RWPE2 (cell line): ENCODE results near the gene NPLOC4.
A peak's percentile ranks its signal among the peaks of the same experiment; 100 is the strongest.

Source experiments
- ATAC-seq: fragments of 200-7000 bp; cut with Tn5 transposase; 3 replicates; pipeline ENCODE4 v1.9.1; 2021; ENCODE audit warnings: low read depth
- DNase-seq: peaks from one replicate; pipeline ENCODE4 v3.0.0-alpha.2; 2020; ENCODE audit warnings: low spot score
- H3K27ac ChIP-seq: fragments of 450-650 bp; 2 replicates; pipeline ENCODE4 v1.5.1; 2017; ENCODE audit warnings: mild to moderate bottlenecking; ENCODE audit not compliant: poor library complexity, severe bottlenecking
- H3K27me3 ChIP-seq: fragments of 250-450 bp; sonication (Bioruptor Pico); 2 replicates; pipeline ENCODE4 v1.5.1; 2021; ENCODE audit warnings: mild to moderate bottlenecking, moderate library complexity; ENCODE audit not compliant: insufficient read depth, poor library complexity, severe bottlenecking
- H3K36me3 ChIP-seq: fragments of 250-450 bp; sonication (Bioruptor Pico); 2 replicates; pipeline ENCODE4 v1.5.1; 2020; ENCODE audit warnings: low read depth, mild to moderate bottlenecking, moderate library complexity
- H3K4me1 ChIP-seq: fragments of 250-450 bp; sonication (Bioruptor Pico); 2 replicates; pipeline ENCODE4 v1.5.1; 2021; ENCODE audit warnings: mild to moderate bottlenecking, moderate library complexity; ENCODE audit not compliant: insufficient read depth, poor library complexity, severe bottlenecking
- H3K4me3 ChIP-seq: fragments of 250-450 bp; sonication (Bioruptor Pico); 2 replicates; pipeline ENCODE4 v1.5.1; 2021; ENCODE audit warnings: mild to moderate bottlenecking, moderate library complexity; ENCODE audit not compliant: severe bottlenecking
- H3K9me3 ChIP-seq: fragments of 250-450 bp; sonication (Bioruptor Pico); 2 replicates; pipeline ENCODE4 v1.5.1; 2021; ENCODE audit warnings: mild to moderate bottlenecking, moderate library complexity; ENCODE audit not compliant: severe bottlenecking
- TF ChIP-seq, protein P1 (sequence below): fragments of 450-650 bp; IDR thresholded peaks from one replicate; pipeline ENCODE4 v1.5.1; 2017; ENCODE audit warnings: mild to moderate bottlenecking, moderate library complexity; ENCODE audit not compliant: poor library complexity, severe bottlenecking

NPLOC4 gene

DNA sequence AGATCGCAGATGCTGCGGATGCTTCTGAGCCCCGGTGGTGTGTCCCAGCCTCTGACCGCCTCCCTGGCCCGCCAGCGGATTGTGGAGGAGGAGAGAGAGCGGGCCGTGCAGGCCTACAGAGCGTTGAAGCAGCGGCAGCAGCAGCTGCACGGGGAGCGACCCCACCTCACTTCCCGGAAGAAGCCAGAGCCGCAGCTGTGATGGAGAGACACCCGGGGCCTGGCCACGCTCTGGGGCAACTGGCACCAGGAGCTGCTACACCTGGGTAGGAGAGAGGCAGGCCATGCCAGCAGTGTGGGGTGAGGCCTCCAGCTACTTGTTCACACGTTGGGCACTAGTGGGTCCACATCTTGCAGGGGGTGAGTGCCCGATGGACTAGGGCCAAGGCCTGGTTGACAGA is 35.6 kb upstream of the NPLOC4 start:
- H3K9me3 ChIP-seq = no peaks in the 10 kb centered on the region
- no peak overlapping the region for H3K4me3 ChIP-seq
- ATAC-seq (no peak), DNase-seq (peak; percentile 64)
- H3K27ac ChIP-seq = no peak overlapping the region
- H3K4me1 ChIP-seq = peaks cover 7% of the 10 kb centered on the region
- H3K27me3 ChIP-seq = no peaks in the 10 kb centered on the region
- TF ChIP-seq, protein P1, sequence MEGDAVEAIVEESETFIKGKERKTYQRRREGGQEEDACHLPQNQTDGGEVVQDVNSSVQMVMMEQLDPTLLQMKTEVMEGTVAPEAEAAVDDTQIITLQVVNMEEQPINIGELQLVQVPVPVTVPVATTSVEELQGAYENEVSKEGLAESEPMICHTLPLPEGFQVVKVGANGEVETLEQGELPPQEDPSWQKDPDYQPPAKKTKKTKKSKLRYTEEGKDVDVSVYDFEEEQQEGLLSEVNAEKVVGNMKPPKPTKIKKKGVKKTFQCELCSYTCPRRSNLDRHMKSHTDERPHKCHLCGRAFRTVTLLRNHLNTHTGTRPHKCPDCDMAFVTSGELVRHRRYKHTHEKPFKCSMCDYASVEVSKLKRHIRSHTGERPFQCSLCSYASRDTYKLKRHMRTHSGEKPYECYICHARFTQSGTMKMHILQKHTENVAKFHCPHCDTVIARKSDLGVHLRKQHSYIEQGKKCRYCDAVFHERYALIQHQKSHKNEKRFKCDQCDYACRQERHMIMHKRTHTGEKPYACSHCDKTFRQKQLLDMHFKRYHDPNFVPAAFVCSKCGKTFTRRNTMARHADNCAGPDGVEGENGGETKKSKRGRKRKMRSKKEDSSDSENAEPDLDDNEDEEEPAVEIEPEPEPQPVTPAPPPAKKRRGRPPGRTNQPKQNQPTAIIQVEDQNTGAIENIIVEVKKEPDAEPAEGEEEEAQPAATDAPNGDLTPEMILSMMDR = no peak
- peaks cover 70% of the 10 kb centered on the region for H3K36me3 ChIP-seq

DNA sequence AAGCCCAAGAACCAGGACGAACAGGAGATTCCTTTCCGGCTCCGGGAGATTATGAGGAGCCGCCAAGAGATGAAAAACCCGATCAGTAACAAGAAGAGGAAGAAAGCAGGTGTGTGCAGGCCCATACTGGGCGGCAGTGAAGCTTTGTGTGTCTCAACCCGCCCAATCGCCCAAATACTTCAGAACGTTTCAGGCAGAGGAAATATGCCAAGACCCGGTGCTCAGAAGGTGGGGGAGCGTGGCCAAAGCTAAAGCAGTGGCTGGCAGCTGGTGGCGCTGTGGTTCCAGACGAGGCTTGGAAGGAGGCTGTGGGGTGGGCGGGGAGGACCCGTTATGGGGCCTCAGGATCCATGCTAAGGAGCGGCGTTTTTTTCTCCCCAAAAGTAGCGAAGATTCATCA is 30.8 kb upstream of the NPLOC4 start:
- Histone ChIP-seq H3K36me3 (peaks cover 62% of the 10 kb centered on the region), H3K4me1 (peaks cover 10% of the 10 kb centered on the region), H3K27me3 (no peaks in the 10 kb centered on the region), H3K27ac (peak overlapping the region; percentile 75), H3K4me3 (peak overlapping the region; percentile 69), H3K9me3 (no peaks in the 10 kb centered on the region)
- ATAC-seq (no peak), DNase-seq (no peak)
- TF ChIP-seq, protein P1 = no peak

DNA sequence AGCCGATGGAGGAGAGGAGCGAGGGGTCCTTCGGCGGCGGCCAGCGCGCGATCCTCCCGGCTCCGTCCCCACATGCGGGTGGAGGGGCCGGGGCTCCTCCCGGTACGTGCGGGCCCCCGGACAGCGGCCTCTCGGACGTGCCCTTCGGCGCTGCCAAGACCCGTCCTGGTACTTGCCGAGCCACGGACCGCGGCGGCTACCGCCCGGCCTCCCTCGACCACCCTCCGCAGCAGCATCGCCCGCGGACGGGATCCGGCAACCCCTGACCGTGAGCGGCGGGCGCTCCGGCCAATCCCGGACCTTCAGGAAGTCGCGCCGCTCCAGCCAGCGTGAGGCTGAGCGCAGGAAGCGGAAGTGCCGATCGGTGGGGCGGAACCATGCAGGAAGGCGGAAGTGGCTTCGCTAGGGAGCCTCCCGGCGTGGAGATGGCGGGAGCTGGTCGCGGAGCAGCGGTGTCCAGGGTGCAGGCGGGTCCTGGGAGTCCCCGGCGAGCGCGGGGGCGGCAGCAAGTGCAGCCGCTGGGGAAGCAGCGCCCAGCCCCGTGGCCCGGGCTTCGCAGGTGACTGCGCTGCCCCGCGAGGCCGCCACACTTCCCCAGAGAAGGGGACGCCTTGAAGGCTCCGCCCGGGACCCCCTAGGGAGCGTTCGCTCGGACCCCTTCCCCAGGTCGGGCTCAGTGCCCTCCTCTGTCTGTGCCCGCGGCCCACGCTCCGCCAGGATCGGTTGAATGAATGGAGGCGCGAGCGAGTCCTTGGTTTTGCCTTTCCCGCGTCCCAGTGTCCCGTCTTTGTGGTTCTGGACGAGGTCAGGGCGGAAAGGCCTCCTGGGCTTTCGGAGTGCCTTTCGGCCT is 29.7 kb upstream of the NPLOC4 start, which contains the start of the genes CCDC137 and OXLD1:
CCDC137 (plus strand) TSS at position 396 of the 850 bp plus-strand sequence; CDS start at position 426, 30 bp downstream.
OXLD1 (minus strand) TSS at position 264 of the 850 bp plus-strand sequence; CDS start at position 236, 28 bp downstream.
- Histone ChIP-seq H3K4me3 (peak within 1 kb of the TSS; percentile 69), H3K4me1 (peaks cover 10% of the 10 kb centered on the region), H3K9me3 (no peaks in the 10 kb centered on the region), H3K27ac (peak within 1 kb of the TSS; percentile 75), H3K36me3 (peaks cover 50% of the 10 kb centered on the region), H3K27me3 (no peaks in the 10 kb centered on the region)
- ATAC-seq = peak; percentile 98
- TF ChIP-seq, protein P1 = no peak
- DNase-seq = peak; percentile 98

DNA sequence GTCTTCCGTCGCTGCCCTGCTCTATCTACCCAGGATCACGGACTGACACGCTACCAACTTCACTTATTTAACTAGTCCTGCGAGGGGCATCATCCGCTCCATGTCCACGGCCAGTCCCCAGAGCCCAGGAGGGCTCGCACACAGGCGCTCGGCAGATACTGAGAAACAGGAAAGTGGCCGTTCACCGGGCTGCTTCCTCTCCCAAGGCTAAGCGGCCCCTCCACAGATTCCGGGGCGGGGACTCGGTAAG is 29.1 kb upstream of the NPLOC4 start:
- H3K36me3 ChIP-seq = peaks cover 44% of the 10 kb centered on the region
- ATAC-seq = no peak; the same call in 2 of the 3 replicates
- H3K9me3 ChIP-seq = no peaks in the 10 kb centered on the region
- peaks cover 10% of the 10 kb centered on the region for H3K4me1 ChIP-seq
- peak overlapping the region; percentile 75 for H3K27ac ChIP-seq
- TF ChIP-seq, protein P1 = no peak
- DNase-seq = no peak
- peak overlapping the region; percentile 69 for H3K4me3 ChIP-seq
- H3K27me3 ChIP-seq = no peaks in the 10 kb centered on the region
